Activated B cell treated with CpG ODN at 0.5 μM for 24 hours (primary cell): ENCODE measurements around the gene TCF7L2. TPM values are rescaled to one million over a fixed set of nuclear protein-coding genes. Genes with fewer than 3 reads are reported as not detected.

Experiments used
- ATAC-seq: fragments of 200-7000 bp; cut with Tn5 transposase; one replicate; pipeline ENCODE4 v1.10.0; 2021; ENCODE audit warnings: low read depth, mild to moderate bottlenecking, moderate library complexity
- CTCF ChIA-PET: fragments of 350-600 bp; sonication (Branson Sonifier 250); formaldehyde crosslinking; loops from one replicate; lab custom pipeline; 2021; ENCODE audit warnings: antibody characterized with exemption; lab: Charles Lee
- POLR2A ChIA-PET: fragments of 350-600 bp; sonication (Branson Sonifier 250); formaldehyde crosslinking; loops from one replicate; lab custom pipeline; 2021; ENCODE audit warnings: antibody characterized with exemption; lab: Charles Lee
- DNase-seq: peaks from one replicate; pipeline ENCODE4 v3.0.0; 2022
- H3K27ac Mint-ChIP-seq: one replicate; pipeline ENCODE4 v1.8.0; 2020; ENCODE audit warnings: mixed read lengths
- H3K27me3 Mint-ChIP-seq: one replicate; pipeline ENCODE4 v1.8.0; 2021; ENCODE audit warnings: mixed read lengths
- H3K36me3 Mint-ChIP-seq: one replicate; pipeline ENCODE4 v1.8.0; 2021; ENCODE audit warnings: low read depth, mixed read lengths
- H3K4me1 Mint-ChIP-seq: one replicate; pipeline ENCODE4 v1.8.0; 2021; ENCODE audit warnings: mixed read lengths
- H3K4me3 Mint-ChIP-seq: one replicate; pipeline ENCODE4 v1.8.0; 2020; ENCODE audit warnings: mild to moderate bottlenecking, mixed read lengths
- H3K9me3 Mint-ChIP-seq: one replicate; pipeline ENCODE4 v1.8.0; 2020; ENCODE audit warnings: mixed read lengths
- intact Hi-C: fragments of 100-400 bp; cut with micrococcal nuclease; formaldehyde crosslinking; loops from one replicate; pipeline ENCODE4 v1.15.1; 2024
- total RNA-seq: library from RNA; stranded (reverse); gene quantifications from 2 replicates; pipeline ENCODE4 v1.2.3, GENCODE V29; 2022
- TF ChIP-seq, protein P1 (sequence below): fragments of 200-600 bp; IDR thresholded peaks from one replicate; pipeline ENCODE4 v1.8.0; 2022; ENCODE audit warnings: antibody characterized with exemption, mild to moderate bottlenecking

TCF7L2 gene
- total RNA-seq, 1 donor from 2014 or later, result 2.2 TPM

GRCh38 chr10:113047151-113047550, 97.1 kb downstream of the TCF7L2 start:
- no peak overlapping the region for H3K4me3 Mint-ChIP-seq
- CTCF ChIA-PET, result no interaction called here
- POLR2A ChIA-PET, result no interaction called here
- ATAC-seq (no peak), DNase-seq (no peak)
- H3K27me3 Mint-ChIP-seq, result peaks cover 9% of the 10 kb centered on the region
- H3K27ac Mint-ChIP-seq, result no peak overlapping the region
- H3K9me3 Mint-ChIP-seq, result no peaks in the 10 kb centered on the region
- TF ChIP-seq, protein P1, sequence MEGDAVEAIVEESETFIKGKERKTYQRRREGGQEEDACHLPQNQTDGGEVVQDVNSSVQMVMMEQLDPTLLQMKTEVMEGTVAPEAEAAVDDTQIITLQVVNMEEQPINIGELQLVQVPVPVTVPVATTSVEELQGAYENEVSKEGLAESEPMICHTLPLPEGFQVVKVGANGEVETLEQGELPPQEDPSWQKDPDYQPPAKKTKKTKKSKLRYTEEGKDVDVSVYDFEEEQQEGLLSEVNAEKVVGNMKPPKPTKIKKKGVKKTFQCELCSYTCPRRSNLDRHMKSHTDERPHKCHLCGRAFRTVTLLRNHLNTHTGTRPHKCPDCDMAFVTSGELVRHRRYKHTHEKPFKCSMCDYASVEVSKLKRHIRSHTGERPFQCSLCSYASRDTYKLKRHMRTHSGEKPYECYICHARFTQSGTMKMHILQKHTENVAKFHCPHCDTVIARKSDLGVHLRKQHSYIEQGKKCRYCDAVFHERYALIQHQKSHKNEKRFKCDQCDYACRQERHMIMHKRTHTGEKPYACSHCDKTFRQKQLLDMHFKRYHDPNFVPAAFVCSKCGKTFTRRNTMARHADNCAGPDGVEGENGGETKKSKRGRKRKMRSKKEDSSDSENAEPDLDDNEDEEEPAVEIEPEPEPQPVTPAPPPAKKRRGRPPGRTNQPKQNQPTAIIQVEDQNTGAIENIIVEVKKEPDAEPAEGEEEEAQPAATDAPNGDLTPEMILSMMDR, result no peak
- intact Hi-C loops, result no loop called here
- H3K36me3 Mint-ChIP-seq, result no peaks in the 10 kb centered on the region
- H3K4me1 Mint-ChIP-seq, result no peaks in the 10 kb centered on the region

GRCh38 chr10:113047605-113047962, 97.5 kb downstream of the TCF7L2 start:
- H3K27ac Mint-ChIP-seq, result no peak overlapping the region
- intact Hi-C loops, result no loop called here
- ChIA-PET CTCF (no interaction called here), POLR2A (no interaction called here)
- no peaks in the 10 kb centered on the region for H3K4me1 Mint-ChIP-seq
- DNase-seq (no peak), ATAC-seq (no peak)
- no peaks in the 10 kb centered on the region for H3K9me3 Mint-ChIP-seq
- H3K36me3 Mint-ChIP-seq, result no peaks in the 10 kb centered on the region
- H3K27me3 Mint-ChIP-seq, result peaks cover 9% of the 10 kb centered on the region
- TF ChIP-seq, protein P1, result no peak
- H3K4me3 Mint-ChIP-seq, result no peak overlapping the region

- Mint-ChIP-seq H3K27ac (no peak overlapping the region), H3K4me1 (no peaks in the 10 kb centered on the region), H3K36me3 (no peaks in the 10 kb centered on the region), H3K4me3 (no peak overlapping the region), H3K9me3 (no peaks in the 10 kb centered on the region), H3K27me3 (peaks cover 9% of the 10 kb centered on the region)
- TF ChIP-seq, protein P1, result no peak
- ChIA-PET CTCF (no interaction called here), POLR2A (no interaction called here)
- intact Hi-C loops, result no loop called here
- DNase-seq, result no peak
- ATAC-seq, result no peak
Observed at GRCh38 chr10:113047963-113048781, 98.1 kb downstream of the TCF7L2 start.

DNA sequence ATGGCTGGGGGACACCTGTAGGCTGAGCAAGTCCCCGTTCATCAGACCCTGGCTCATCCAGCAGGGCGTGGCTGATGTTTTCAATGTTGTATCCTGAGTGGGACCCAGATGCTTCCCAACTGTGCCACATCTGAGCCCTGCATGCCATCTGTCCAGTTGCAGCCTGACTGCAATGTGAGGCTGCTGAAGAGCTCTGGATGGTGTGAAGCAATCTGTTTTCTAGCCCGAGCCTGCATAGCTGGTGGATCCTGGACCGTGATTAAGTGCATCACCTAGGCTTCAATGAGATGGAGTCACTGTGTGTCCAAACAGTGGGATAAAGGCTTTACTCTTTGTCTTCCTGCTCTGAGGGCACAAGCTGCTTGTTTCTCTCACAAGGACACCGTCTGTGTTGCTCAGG, 99.8 kb downstream of the TCF7L2 start:
- no peaks in the 10 kb centered on the region for H3K36me3 Mint-ChIP-seq
- ATAC-seq (no peak), DNase-seq (no peak)
- TF ChIP-seq, protein P1, result no peak
- intact Hi-C loops, result no loop called here
- no peaks in the 10 kb centered on the region for H3K4me1 Mint-ChIP-seq
- H3K27ac Mint-ChIP-seq, result no peak overlapping the region
- no peak overlapping the region for H3K4me3 Mint-ChIP-seq
- H3K27me3 Mint-ChIP-seq, result peaks cover 10% of the 10 kb centered on the region
- ChIA-PET CTCF (no interaction called here), POLR2A (interaction anchor here (0.6 kb wide), 1 partner anchor 110 kb away, joined by 3 read pairs; no protein-coding TSS in a partner anchor)
- H3K9me3 Mint-ChIP-seq, result no peaks in the 10 kb centered on the region

- no peaks in the 10 kb centered on the region for H3K4me1 Mint-ChIP-seq
- peaks cover 13% of the 10 kb centered on the region for H3K27me3 Mint-ChIP-seq
- no peaks in the 10 kb centered on the region for H3K9me3 Mint-ChIP-seq
- no peak for DNase-seq
- TF ChIP-seq, protein P1, result no peak
- ATAC-seq, result no peak
- H3K4me3 Mint-ChIP-seq, result no peak overlapping the region
- H3K36me3 Mint-ChIP-seq, result no peaks in the 10 kb centered on the region
- intact Hi-C loops, result no loop called here
- CTCF ChIA-PET, result no interaction called here
- no peak overlapping the region for H3K27ac Mint-ChIP-seq
- POLR2A ChIA-PET, result no interaction called here
Observed at GRCh38 chr10:113052076-113052830, 102.2 kb downstream of the TCF7L2 start.
